Esophagus squamous epithelium (tissue), 4 donors: ENCODE measurements around the gene CCDC144A.
"Not testable (repeated sequence)": the region's sequence is repeated elsewhere in the genome, so short reads cannot be mapped to it uniquely, and the experiment has no call there.

Experiments used
- CTCF ChIP-seq, 6 experiments: fragments of 450-650 bp in 4 of 6; fragments of 200-600 bp in 2 of 6; sonication (generic) in 2 of 6; IDR thresholded peaks; one replicate each; pipeline ENCODE4 v1.5.1; 2016 to 2019; ENCODE audit warnings: antibody characterized with exemption in 6 of 6, mild to moderate bottlenecking in 4 of 6, moderate library complexity in 4 of 6
- POLR2A ChIP-seq, 4 donors: fragments of 450-650 bp; IDR thresholded peaks; one replicate each; pipeline ENCODE4 v1.6.1; 2017; ENCODE audit warnings: antibody characterized with exemption in 4 of 4, mild to moderate bottlenecking in 4 of 4, moderate library complexity in 3 of 4

GRCh38 chr17:16789622-16790021 is 99.6 kb downstream of the CCDC144A start:
- not testable (repeated sequence) for TF ChIP-seq POLR2A, CTCF (IDR thresholded peaks at IDR 0.05)
